H1 (cell line): ENCODE data around the gene MYO9A. TPM values are rescaled to one million over a fixed set of nuclear protein-coding genes. Genes with fewer than 3 reads are reported as not detected.
A peak's percentile ranks its signal among the peaks of the same experiment; 100 is the strongest.

Source experiments
- CTCF ChIA-PET: fragments of 300-600 bp; sonication (Branson Sonifier 250); formaldehyde crosslinking; loops from one replicate; lab custom pipeline; 2021; ENCODE audit not compliant: partially characterized antibody; lab: Charles Lee
- POLR2A ChIA-PET: fragments of 300-600 bp; sonication (Branson Sonifier 250); formaldehyde crosslinking; loops from one replicate; lab custom pipeline; 2021; ENCODE audit warnings: inconsistent platforms; ENCODE audit not compliant: partially characterized antibody; lab: Charles Lee
- DNase-seq, 2 experiments: peaks; one replicate each; pipeline versions ENCODE4 v3.0.0 to v3.0.0-alpha.2; 2010 to 2022; ENCODE audit warnings: low spot score in 2 of 2, low read depth in 1 of 2, mixed read lengths in 1 of 2
- FAIRE-seq: peaks from 2 replicates; lab custom pipeline; 2011; peaks lifted over from hg19 to GRCh38; lab: Jason Lieb, UNC
- H2AFZ ChIP-seq: 2 replicates; pipeline ENCODE4 v1.8.1; 2012; ENCODE audit warnings: low read length, inconsistent platforms
- H2AK5ac ChIP-seq: 2 replicates; pipeline ENCODE4 v1.6.1; 2013; ENCODE audit warnings: low read depth, low read length
- H2BK120ac ChIP-seq: replicated peaks from 2 replicates; pipeline ENCODE3; 2013; ENCODE audit warnings: low read depth, low read length, inconsistent platforms
- H2BK12ac ChIP-seq: 2 replicates; pipeline ENCODE4 v1.6.1; 2013; ENCODE audit warnings: low read depth, low read length
- H2BK15ac ChIP-seq: 2 replicates; pipeline ENCODE4 v1.6.1; 2013; ENCODE audit warnings: low read length
- H2BK20ac ChIP-seq: 2 replicates; pipeline ENCODE4 v1.6.1; 2013; ENCODE audit warnings: low read length
- H2BK5ac ChIP-seq: 2 replicates; pipeline ENCODE4 v1.6.1; 2013; ENCODE audit warnings: low read depth, low read length
- H3K14ac ChIP-seq: 2 replicates; pipeline ENCODE4 v1.6.1; 2013; ENCODE audit warnings: inconsistent platforms; ENCODE audit not compliant: insufficient read length
- H3K18ac ChIP-seq: 2 replicates; pipeline ENCODE4 v1.6.1; 2013; ENCODE audit warnings: low read length; ENCODE audit errors: extremely low read depth
- H3K23ac ChIP-seq: 2 replicates; pipeline ENCODE4 v1.6.1; 2013; ENCODE audit warnings: inconsistent platforms; ENCODE audit not compliant: insufficient read length
- H3K23me2 ChIP-seq: 2 replicates; pipeline ENCODE4 v1.6.1; 2013; ENCODE audit warnings: low read depth, low read length
- H3K27ac ChIP-seq: 2 replicates; pipeline ENCODE4 v1.6.1; 2011; ENCODE audit warnings: low read depth, low read length, inconsistent platforms
- H3K27me3 ChIP-seq, 4 experiments: replicated peaks in 1 of 4; 1 replicate in 1 of 4; 2 replicates in 3 of 4; pipeline versions ENCODE4 v1.6.1 to v1.8.1; 2011 to 2013; ENCODE audit warnings: low read length in 3 of 4, mild to moderate bottlenecking in 3 of 4, inconsistent platforms in 2 of 4, mixed read lengths in 2 of 4, moderate library complexity in 1 of 4; ENCODE audit not compliant: control insufficient read depth in 3 of 4, insufficient read depth in 3 of 4; ENCODE audit errors: extremely low read depth in 1 of 4
- H3K36me3 ChIP-seq, 4 experiments: 2 replicates each; pipeline versions ENCODE4 v1.6.1 to v1.8.1; 2011 to 2013; ENCODE audit warnings: mild to moderate bottlenecking in 4 of 4, low read length in 3 of 4, moderate library complexity in 2 of 4, control low read depth in 1 of 4, inconsistent platforms in 1 of 4; ENCODE audit not compliant: insufficient read depth in 4 of 4, control insufficient read depth in 2 of 4
- H3K4ac ChIP-seq: replicated peaks from 2 replicates; pipeline ENCODE3; 2013; ENCODE audit warnings: low read length, low read depth, mixed read lengths, inconsistent platforms; ENCODE audit not compliant: insufficient read length
- H3K4me1 ChIP-seq, 4 experiments: replicated peaks in 1 of 4; 1 replicate in 1 of 4; 2 replicates in 3 of 4; pipeline versions ENCODE4 v1.6.1 to v1.8.1; 2011 to 2013; ENCODE audit warnings: low read length in 3 of 4, inconsistent platforms in 2 of 4, mixed read lengths in 1 of 4; ENCODE audit not compliant: insufficient read depth in 4 of 4, control insufficient read depth in 3 of 4
- H3K4me2 ChIP-seq, 2 experiments: 2 replicates each; pipeline versions ENCODE4 v1.6.1 to v1.8.1; 2011 to 2013; ENCODE audit warnings: low read depth in 2 of 2, low read length in 2 of 2, control low read depth in 1 of 2, inconsistent platforms in 1 of 2, mild to moderate bottlenecking in 1 of 2; ENCODE audit not compliant: insufficient read depth in 1 of 2
- H3K4me3 ChIP-seq, 4 experiments: fragments of 200-600, 300-600 bp in 1 of 4; sonication (generic), shearing (Covaris generic), sonication (Bioruptor Twin) in 1 of 4; 2 replicates each; pipeline versions ENCODE4 v1.5.1 to v1.8.1; 2011 to 2016; ENCODE audit warnings: low read length in 4 of 4, low read depth in 3 of 4, control low read depth in 2 of 4, inconsistent platforms in 2 of 4, mild to moderate bottlenecking in 2 of 4, mixed read lengths in 1 of 4, moderate library complexity in 1 of 4; ENCODE audit not compliant: insufficient read depth in 2 of 4; ENCODE audit errors: extremely low read depth in 1 of 4
- H3K56ac ChIP-seq: replicated peaks from 2 replicates; pipeline ENCODE3; 2013; ENCODE audit warnings: low read depth, mild to moderate bottlenecking, mixed read lengths, low read length, inconsistent platforms; ENCODE audit not compliant: insufficient read length
- H3K79me1 ChIP-seq: 2 replicates; pipeline ENCODE4 v1.6.1; 2013; ENCODE audit warnings: low read depth, low read length, control low read depth
- H3K79me2 ChIP-seq, 2 experiments: 2 replicates each; pipeline versions ENCODE4 v1.6.1 to v1.8.1; 2012 to 2013; ENCODE audit warnings: low read length in 2 of 2, mild to moderate bottlenecking in 2 of 2, inconsistent platforms in 1 of 2; ENCODE audit not compliant: insufficient read depth in 2 of 2, control insufficient read depth in 1 of 2
- H3K9ac ChIP-seq, 4 experiments: replicated peaks in 1 of 4; 1 replicate in 1 of 4; 2 replicates in 3 of 4; pipeline versions ENCODE4 v1.6.1 to v1.8.1; 2011 to 2013; ENCODE audit warnings: low read depth in 3 of 4, low read length in 3 of 4, control low read depth in 2 of 4, mild to moderate bottlenecking in 2 of 4, moderate library complexity in 2 of 4, inconsistent platforms in 1 of 4; ENCODE audit errors: extremely low read depth in 1 of 4
- H3K9me3 ChIP-seq, 2 experiments: 2 replicates each; pipeline versions ENCODE4 v1.6.1 to v1.8.1; 2012 to 2013; ENCODE audit warnings: mild to moderate bottlenecking in 2 of 2, moderate library complexity in 2 of 2, control low read depth in 1 of 2, inconsistent platforms in 1 of 2, low read depth in 1 of 2, low read length in 1 of 2, mixed read lengths in 1 of 2; ENCODE audit not compliant: insufficient read depth in 2 of 2
- H4K20me1 ChIP-seq, 2 experiments: replicated peaks in 1 of 2; 2 replicates each; pipeline versions ENCODE3 to v1.8.1; 2011 to 2013; ENCODE audit warnings: inconsistent platforms in 2 of 2, low read length in 2 of 2, mild to moderate bottlenecking in 1 of 2; ENCODE audit not compliant: insufficient read depth in 2 of 2, control insufficient read depth in 1 of 2
- H4K5ac ChIP-seq: 2 replicates; pipeline ENCODE4 v1.6.1; 2013; ENCODE audit warnings: low read length, low read depth, mixed read lengths, inconsistent platforms; ENCODE audit not compliant: insufficient read length
- H4K8ac ChIP-seq: 2 replicates; pipeline ENCODE4 v1.8.0; 2013; ENCODE audit warnings: mild to moderate bottlenecking, moderate library complexity, low read length, inconsistent platforms; ENCODE audit not compliant: insufficient read depth; ENCODE audit errors: extremely low read depth
- H4K91ac ChIP-seq: replicated peaks from 2 replicates; pipeline ENCODE3; 2013; ENCODE audit warnings: low read length, mixed read lengths, inconsistent platforms; ENCODE audit not compliant: insufficient read length
- CEBPB ChIP-seq: IDR thresholded peaks from 2 replicates; pipeline ENCODE4 v1.6.1; 2012; ENCODE audit warnings: low read depth, low read length
- JUN ChIP-seq: IDR thresholded peaks from 2 replicates; pipeline ENCODE4 v1.6.1; 2011; ENCODE audit warnings: low read depth, mild to moderate bottlenecking, improper control_type of control experiment, low read length
- JUND ChIP-seq: IDR thresholded peaks from 2 replicates; pipeline ENCODE4 v1.6.1; 2011; ENCODE audit warnings: mild to moderate bottlenecking, improper control_type of control experiment, low read length
- POLR2A ChIP-seq, 2 experiments: IDR thresholded peaks; 1 replicate in 1 of 2; 2 replicates in 1 of 2; pipeline ENCODE4 v1.6.1; 2011; ENCODE audit warnings: low read depth in 2 of 2, low read length in 2 of 2, mild to moderate bottlenecking in 2 of 2; ENCODE audit errors: control extremely low read depth in 1 of 2
- RFX5 ChIP-seq: IDR thresholded peaks from 2 replicates; pipeline ENCODE4 v1.6.1; 2011; ENCODE audit warnings: low read depth, low read length, improper control_type of control experiment, borderline replicate concordance
- RXRA ChIP-seq: IDR thresholded peaks from 2 replicates; pipeline ENCODE4 v1.6.1; 2011; ENCODE audit warnings: low read depth, mild to moderate bottlenecking, low read length, moderate library complexity; ENCODE audit not compliant: insufficient read depth
- SIRT6 ChIP-seq: IDR thresholded peaks from one replicate; pipeline ENCODE4 v1.7.1; 2012; ENCODE audit warnings: low read length, inconsistent platforms
- ZNF274 ChIP-seq: IDR thresholded peaks from 2 replicates; pipeline ENCODE4 v1.7.0; 2012; ENCODE audit warnings: low read length, borderline replicate concordance; ENCODE audit errors: extremely low read depth
- WGBS, 2 experiments: shearing (Covaris generic) in 1 of 2; methylation state at CpG; one replicate each; pipeline versions ENCODE4 v1.1.6 to v1.1.7; 2013 to 2015; ENCODE audit warnings: low lambda C conversion rate in 2 of 2, mixed read lengths in 2 of 2, inconsistent platforms in 1 of 2, low coverage in 1 of 2, missing lambda C conversion rate in 1 of 2; ENCODE audit not compliant: insufficient replicate concordance in 2 of 2, insufficient coverage in 1 of 2, insufficient read length in 1 of 2; ENCODE audit errors: extremely low coverage in 1 of 2, missing lambda C conversion rate in 1 of 2; 5-methylcytosine and 5-hydroxymethylcytosine counted together
- polyA plus RNA-seq, 7 experiments: library from polyadenylated mRNA; depleted of rRNA in 3 of 7; stranded (reverse) in 5 of 7; unstranded in 2 of 7; fragments of >200 nt in 5 of 7; fragments of 200-250 nt in 2 of 7; gene quantifications; 1 replicate in 5 of 7; 2 replicates in 1 of 7; 4 replicates in 1 of 7; pipeline versions ENCODE4 v1.2.1 to v1.2.3, GENCODE V29; 2011 to 2013; ENCODE audit warnings: missing spikeins in 2 of 7, mixed read lengths in 2 of 7
- total RNA-seq: library from RNA; stranded (reverse); fragmentation: NEBNext Ultra II Directional; extraction: Animal tissue kit (Norgen Biotek cat#: 25700); gene quantifications from 2 replicates; pipeline ENCODE4 v1.2.1, GENCODE V29; 2021

Gene MYO9A
- total and polyA plus RNA-seq, 2 of the 8 experiments (the other 6 are each of a cell fraction or from before 2014, with no cell fraction given), result 3.9 to 26.0 TPM

DNA sequence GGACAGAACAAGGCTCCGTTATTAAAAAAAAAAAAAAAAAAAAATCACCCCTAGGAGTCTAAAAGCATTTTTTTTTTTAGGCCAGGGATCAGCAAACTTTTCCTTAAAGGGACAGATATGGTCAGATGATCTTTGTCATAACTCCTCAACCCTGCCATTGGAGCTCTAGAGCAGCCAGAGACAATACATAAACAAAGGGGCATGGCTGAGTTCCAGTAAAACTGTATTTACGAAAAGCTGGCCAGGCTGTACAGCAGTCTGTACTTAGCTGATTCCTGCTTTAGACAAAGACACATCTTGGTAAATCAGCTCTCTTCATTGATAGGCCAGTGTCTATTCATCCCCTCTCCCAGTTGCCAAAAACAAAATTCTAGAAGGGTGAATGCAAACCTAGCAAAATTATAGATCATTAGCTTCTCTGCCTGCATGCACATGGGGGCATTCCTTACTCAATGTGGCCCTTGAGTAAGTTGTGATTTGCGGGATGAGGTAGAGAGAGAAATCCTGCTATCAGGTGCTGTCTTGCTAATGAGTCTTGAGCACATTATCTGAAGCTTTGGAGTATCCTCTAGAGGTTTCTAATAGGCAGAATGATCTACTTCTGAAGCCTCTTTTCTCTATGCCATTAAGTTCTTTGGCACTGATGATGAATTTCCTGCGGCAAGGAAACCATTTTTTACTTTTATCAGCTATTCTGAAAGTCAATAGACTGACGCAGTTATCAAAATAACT lies 35.5 kb upstream of the MYO9A start:
- Histone ChIP-seq H2AK5ac (no peak overlapping the region), H3K4me3 (no peak overlapping the region), H3K79me1 (no peaks in the 10 kb centered on the region), H2BK12ac (no peak overlapping the region), H3K4me2 (no peak overlapping the region), H3K4ac (no peak overlapping the region), H4K5ac (no peak overlapping the region), H3K27ac (no peak overlapping the region), H3K9me3 (no peaks in the 10 kb centered on the region), H3K4me1 (no peaks in the 10 kb centered on the region), H3K23ac (no peak overlapping the region), H3K56ac (no peak overlapping the region), H3K18ac (no peak overlapping the region), H3K9ac (no peak overlapping the region), H2BK5ac (no peak overlapping the region), H4K8ac (no peak overlapping the region), H2BK120ac (no peak overlapping the region), H3K79me2 (no peaks in the 10 kb centered on the region), H3K23me2 (no peaks in the 10 kb centered on the region; the same call in 1 of the 2 replicates), H3K14ac (no peak overlapping the region), H3K27me3 (peaks cover 0 to 4% (median 0%) of the 10 kb centered on the region in 4 experiments; a peak in 2 of 7 replicates), H4K91ac (no peak overlapping the region), H2BK15ac (no peak overlapping the region), H4K20me1 (no peaks in the 10 kb centered on the region), H2AFZ (no peak overlapping the region), H2BK20ac (0 out of 2 replicates have a peak overlapping the region, but pooled peaks have one; percentile 61), H3K36me3 (no peaks in the 10 kb centered on the region)
- no peak for TF ChIP-seq POLR2A (IDR thresholded peaks at IDR 0.05; ENCODE audit: control extremely low read depth in 1 of 2, low read depth in 2 of 2, low read length in 2 of 2)
- TF ChIP-seq JUND, result no peak
- TF ChIP-seq ZNF274, result no peak
- no peak for TF ChIP-seq SIRT6
- TF ChIP-seq JUN, result no peak
- no peak for TF ChIP-seq RFX5
- no peak for TF ChIP-seq RXRA
- TF ChIP-seq CEBPB, result no peak
- ChIA-PET POLR2A (interaction anchor here (1.1 kb wide), 1 partner anchor 34 kb away, joined by 3 read pairs; no protein-coding TSS in a partner anchor), CTCF (interaction anchor here (0.6 to 2.9 kb wide), 14 partner anchors 9 to 502 kb away, joined by 3 to 9 read pairs (median 4); no protein-coding TSS in a partner anchor)
- whole genome bisulfite sequencing, 2 experiments, result 89% methylated on average over 4 of the region's 5 CpGs; no CpG with 5 or more reads in 1 of the 2 experiments
- DNase-seq, result peak in 1 of 2 experiments; percentile 24
- no peak for FAIRE-seq
